ENCODE measurements around the gene AKT1. TPM values are rescaled to one million over a fixed set of nuclear protein-coding genes. Genes with fewer than 3 reads are reported as not detected.

The AKT1 gene
- total RNA-seq, 4 donors from 2014 or later, result 51.9 to 91.0 (median 88.7) TPM

- 91% methylated on average over 8 to 9 of the region's 9 CpGs for WGBS, 2 donors
- TF ChIP-seq POLR2A (IDR thresholded peaks at IDR 0.05) (no peak), CTCF (IDR thresholded peaks at IDR 0.05) (no peak)
- no peak for DNase-seq (ENCODE audit: low spot score in 2 of 2)
- no peak overlapping the region for H3K4me3 ChIP-seq (ENCODE audit: low read depth, poor library complexity, severe bottlenecking)
- intact Hi-C loops (cut with DNase I; ENCODE audit: low total_unique reads), result no loop called here
Measured at GRCh38 chr14:104734601-104734990, 61.0 kb downstream of the AKT1 start.

- no peak for TF ChIP-seq CTCF (IDR thresholded peaks at IDR 0.05)
- no peak for TF ChIP-seq POLR2A (IDR thresholded peaks at IDR 0.05)
Measured at GRCh38 chr14:104734051-104734587, 61.4 kb downstream of the AKT1 start.

GRCh38 chr14:104732931-104733681, 62.4 kb downstream of the AKT1 start:
- WGBS, 2 donors, result 73 to 80% methylated on average over 16 to 23 of the region's 23 CpGs
- H3K4me3 ChIP-seq (ENCODE audit: low read depth, poor library complexity, severe bottlenecking), result no peak overlapping the region
- intact Hi-C loops (cut with DNase I; ENCODE audit: low total_unique reads), result no loop called here
- no peak for DNase-seq (ENCODE audit: low spot score in 2 of 2)
- TF ChIP-seq CTCF (IDR thresholded peaks at IDR 0.05) (no peak), POLR2A (IDR thresholded peaks at IDR 0.05) (no peak)

More at GRCh38 chr14:104734051-104734587, 61.4 kb downstream of the AKT1 start:
- H3K4me3 ChIP-seq (ENCODE audit: low read depth, poor library complexity, severe bottlenecking), result no peak overlapping the region
- 78 to 90% methylated on average over 5 to 6 of the region's 6 CpGs for whole genome bisulfite sequencing, 2 donors
- intact Hi-C loops (cut with DNase I; ENCODE audit: low total_unique reads), result no loop called here
- no peak for DNase-seq (ENCODE audit: low spot score in 2 of 2)

- TF ChIP-seq CTCF (IDR thresholded peaks at IDR 0.05) (no peak), POLR2A (IDR thresholded peaks at IDR 0.05) (no peak)
- no peak for DNase-seq (ENCODE audit: low spot score in 2 of 2)
- WGBS, 2 donors, result 58 to 59% methylated on average over 8 to 14 of the region's 14 CpGs
- no peak overlapping the region for H3K4me3 ChIP-seq (ENCODE audit: low read depth, poor library complexity, severe bottlenecking)
- intact Hi-C loops (cut with DNase I; ENCODE audit: low total_unique reads), result no loop called here
Measured at GRCh38 chr14:104732355-104732804, 63.2 kb downstream of the AKT1 start.

GRCh38 chr14:104731320-104732294, 63.9 kb downstream of the AKT1 start:
- no peak for TF ChIP-seq CTCF (IDR thresholded peaks at IDR 0.05)
- TF ChIP-seq POLR2A (IDR thresholded peaks at IDR 0.05), result no peak
- 89 to 92% methylated on average over 17 to 18 of the region's 18 CpGs for WGBS, 2 donors
- DNase-seq (ENCODE audit: low spot score in 2 of 2), result no peak
- no peak overlapping the region for H3K4me3 ChIP-seq (ENCODE audit: low read depth, poor library complexity, severe bottlenecking)
- intact Hi-C loops (cut with DNase I; ENCODE audit: low total_unique reads), result no loop called here
